Left lung (tissue), 10 donors: ENCODE measurements around the gene SCYGR2. TPM values are rescaled to one million over a fixed set of nuclear protein-coding genes. Genes with fewer than 3 reads are reported as not detected.

Experiments
- ATAC-seq: fragments of 200-7000 bp; cut with Tn5 transposase; one replicate; pipeline ENCODE4 v1.9.1; 2020; ENCODE audit warnings: moderate library complexity
- DNase-seq, 4 donors: peaks; one replicate each; pipeline ENCODE4 v3.0.0-alpha.2; 2013 to 2020
- H3K27ac ChIP-seq, 2 donors: fragments of 200-600 bp; sonication (generic) in 1 of 2; one replicate each; pipeline versions ENCODE4 v1.5.0 to v1.8.0; 2020 to 2021
- H3K27me3 ChIP-seq, 2 donors: fragments of 200-600 bp; sonication (generic) in 1 of 2; one replicate each; pipeline versions ENCODE4 v1.5.0 to v1.8.0; 2020 to 2021
- H3K36me3 ChIP-seq, 2 donors: fragments of 200-600 bp; sonication (generic) in 1 of 2; one replicate each; pipeline versions ENCODE4 v1.5.0 to v1.8.0; 2020 to 2021
- H3K4me1 ChIP-seq, 2 donors: fragments of 200-600 bp; one replicate each; pipeline ENCODE4 v1.8.0; 2021
- H3K4me3 ChIP-seq, 2 donors: fragments of 200-600 bp; sonication (generic) in 1 of 2; one replicate each; pipeline versions ENCODE4 v1.5.0 to v1.8.0; 2020 to 2021; ENCODE audit warnings: mild to moderate bottlenecking in 1 of 2
- H3K9me3 ChIP-seq, 2 donors: fragments of 200-600 bp; sonication (generic) in 1 of 2; one replicate each; pipeline versions ENCODE4 v1.5.0 to v1.8.0; 2020 to 2021
- intact Hi-C, 2 donors: fragments of 100-400 bp; cut with DNase I; formaldehyde crosslinking; loops; one replicate each; pipeline versions ENCODE4 v1.11.2 to v1.14.2; 2022
- polyA plus RNA-seq, 6 donors: library from polyadenylated mRNA; unstranded; fragments of 120-200 nt; gene quantifications; one replicate each; pipeline ENCODE4 v1.2.1, GENCODE V29; 2013; ENCODE audit not compliant: insufficient read length in 6 of 6
- total RNA-seq, 2 donors: library from RNA; stranded (reverse); fragmentation: NEBNext Ultra II Directional; extraction: Animal tissue kit (Norgen Biotek cat#: 25700); gene quantifications; one replicate each; pipeline ENCODE4 v1.2.1, GENCODE V29; 2021
- TF ChIP-seq, protein P1 (sequence below), 2 donors: fragments of 200-600 bp; sonication (generic) in 1 of 2; IDR thresholded peaks; one replicate each; pipeline versions ENCODE4 v1.5.0 to v1.8.0; 2021; ENCODE audit warnings: antibody characterized with exemption in 2 of 2
- donor health status: DM: no; HTN: yes; CAD: no.
- donor health status: DM: no; HTN: no; CAD: no.

SCYGR2 gene
- total and polyA plus RNA-seq, 8 donors = not detected

DNA sequence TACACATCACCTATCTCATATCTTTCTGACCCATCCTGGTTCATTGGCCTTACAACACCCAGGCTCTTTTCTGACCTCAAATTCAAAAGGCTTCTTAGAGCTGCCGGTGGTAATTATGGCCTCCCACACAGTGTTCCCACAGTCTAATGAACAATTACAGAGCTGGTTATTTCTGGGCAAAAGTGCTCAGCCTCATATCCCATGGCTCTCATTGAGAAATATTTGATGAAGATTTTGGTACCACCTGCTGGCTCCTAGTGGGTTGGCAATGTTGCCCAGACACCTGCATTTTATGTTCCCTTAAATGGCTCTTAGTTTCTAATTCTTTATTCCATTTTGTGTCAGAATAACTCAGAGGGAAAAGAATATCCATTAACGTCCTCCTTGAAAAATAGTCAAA, 20.1 kb upstream of the SCYGR2 start:
- Histone ChIP-seq H3K27me3 (no peaks in the 10 kb centered on the region), H3K36me3 (no peaks in the 10 kb centered on the region), H3K9me3 (peaks cover 0 to 16% of the 10 kb centered on the region in 2 donors), H3K27ac (no peak overlapping the region), H3K4me3 (no peak overlapping the region), H3K4me1 (no peaks in the 10 kb centered on the region)
- ATAC-seq = no peak
- DNase-seq = no peak
- TF ChIP-seq, protein P1, sequence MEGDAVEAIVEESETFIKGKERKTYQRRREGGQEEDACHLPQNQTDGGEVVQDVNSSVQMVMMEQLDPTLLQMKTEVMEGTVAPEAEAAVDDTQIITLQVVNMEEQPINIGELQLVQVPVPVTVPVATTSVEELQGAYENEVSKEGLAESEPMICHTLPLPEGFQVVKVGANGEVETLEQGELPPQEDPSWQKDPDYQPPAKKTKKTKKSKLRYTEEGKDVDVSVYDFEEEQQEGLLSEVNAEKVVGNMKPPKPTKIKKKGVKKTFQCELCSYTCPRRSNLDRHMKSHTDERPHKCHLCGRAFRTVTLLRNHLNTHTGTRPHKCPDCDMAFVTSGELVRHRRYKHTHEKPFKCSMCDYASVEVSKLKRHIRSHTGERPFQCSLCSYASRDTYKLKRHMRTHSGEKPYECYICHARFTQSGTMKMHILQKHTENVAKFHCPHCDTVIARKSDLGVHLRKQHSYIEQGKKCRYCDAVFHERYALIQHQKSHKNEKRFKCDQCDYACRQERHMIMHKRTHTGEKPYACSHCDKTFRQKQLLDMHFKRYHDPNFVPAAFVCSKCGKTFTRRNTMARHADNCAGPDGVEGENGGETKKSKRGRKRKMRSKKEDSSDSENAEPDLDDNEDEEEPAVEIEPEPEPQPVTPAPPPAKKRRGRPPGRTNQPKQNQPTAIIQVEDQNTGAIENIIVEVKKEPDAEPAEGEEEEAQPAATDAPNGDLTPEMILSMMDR (IDR thresholded peaks at IDR 0.05) = no peak
- intact Hi-C loops = no loop called here

DNA sequence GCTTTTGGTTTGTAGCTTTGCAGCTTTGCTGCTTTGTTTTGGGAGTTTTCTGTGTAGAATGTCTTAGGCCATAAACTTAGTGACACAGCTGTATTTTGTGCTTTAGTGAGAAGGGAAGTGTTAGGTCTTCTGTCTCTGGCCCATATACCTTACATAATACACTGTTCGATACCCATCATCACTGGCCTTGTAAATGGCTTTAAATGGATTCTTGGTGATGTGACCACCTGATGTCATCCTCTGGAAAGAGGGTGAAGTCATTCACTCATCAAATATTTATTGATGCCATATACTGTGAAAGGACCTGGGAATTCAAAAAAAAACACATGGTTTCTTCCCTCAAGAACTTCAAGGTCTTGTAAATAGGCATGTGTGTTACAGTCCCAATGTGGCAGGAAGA, 18.9 kb upstream of the SCYGR2 start:
- no peak overlapping the region for H3K4me3 ChIP-seq
- intact Hi-C loops = no loop called here
- peaks cover 0 to 16% of the 10 kb centered on the region in 2 donors for H3K9me3 ChIP-seq
- ATAC-seq = no peak
- H3K27me3 ChIP-seq = no peaks in the 10 kb centered on the region
- H3K36me3 ChIP-seq = no peaks in the 10 kb centered on the region
- no peak for DNase-seq
- H3K4me1 ChIP-seq = no peaks in the 10 kb centered on the region
- no peak overlapping the region for H3K27ac ChIP-seq
- TF ChIP-seq, protein P1 (IDR thresholded peaks at IDR 0.05) = no peak

DNA sequence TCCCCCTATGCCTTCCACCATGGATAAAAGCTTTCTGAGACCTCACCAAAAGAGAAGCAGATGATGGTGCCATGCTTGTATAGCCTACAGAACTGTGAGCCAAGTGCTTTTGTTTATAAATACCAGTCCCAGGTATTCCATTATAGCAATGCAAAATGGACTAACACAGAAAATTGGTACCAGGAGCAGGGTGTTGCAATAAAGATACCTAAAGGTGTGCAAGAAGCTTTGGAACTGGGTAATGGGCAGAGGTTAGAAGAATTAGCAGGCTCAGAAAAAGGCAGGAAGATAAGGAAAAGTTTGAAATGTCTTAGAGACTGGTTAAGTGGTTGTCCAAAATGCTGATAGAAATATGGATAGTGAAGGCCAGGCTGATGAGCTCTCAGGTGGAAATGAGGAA, 16.3 kb upstream of the SCYGR2 start:
- H3K9me3 ChIP-seq = peaks cover 0 to 16% of the 10 kb centered on the region in 2 donors
- H3K27ac ChIP-seq = no peak overlapping the region
- no peak for DNase-seq
- H3K4me3 ChIP-seq = no peak overlapping the region
- ATAC-seq = no peak
- TF ChIP-seq, protein P1 (IDR thresholded peaks at IDR 0.05) = no peak
- H3K4me1 ChIP-seq = no peaks in the 10 kb centered on the region
- no peaks in the 10 kb centered on the region for H3K27me3 ChIP-seq
- no peaks in the 10 kb centered on the region for H3K36me3 ChIP-seq
- intact Hi-C loops = no loop called here

DNA sequence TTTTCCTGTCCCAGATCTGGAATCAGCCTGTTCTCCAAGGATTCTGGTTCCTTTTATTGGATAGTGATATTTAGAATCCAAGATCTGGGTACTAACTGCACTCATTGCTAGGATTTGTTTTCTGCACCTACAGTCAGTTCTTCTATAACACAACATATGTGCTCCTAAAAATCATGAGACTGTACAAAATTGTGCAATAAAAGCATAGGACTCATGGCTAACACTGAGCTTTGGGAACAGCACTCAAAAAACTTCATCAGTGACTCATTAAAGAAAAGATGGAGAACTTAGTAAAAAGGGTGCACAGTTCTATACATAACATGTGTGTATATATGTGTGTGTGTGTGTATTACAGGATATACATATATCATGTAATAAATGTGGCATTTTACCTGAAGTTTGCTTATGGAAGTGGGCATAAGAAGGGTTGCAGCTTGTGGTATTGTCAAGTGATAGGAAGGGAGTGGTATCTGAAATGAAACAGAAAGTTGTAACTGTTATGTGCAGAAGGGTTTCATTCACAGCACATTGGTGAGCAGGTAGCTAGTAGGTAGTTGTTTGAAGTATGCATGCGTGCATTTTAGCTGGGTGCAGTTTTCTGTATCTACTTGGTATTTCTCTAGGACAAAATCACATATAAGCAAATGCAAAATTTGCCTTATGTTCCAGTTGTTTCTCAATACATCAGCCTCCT, 5.9 kb upstream of the SCYGR2 start:
- Histone ChIP-seq H3K9me3 (peaks cover 0 to 6% of the 10 kb centered on the region in 2 donors), H3K36me3 (no peaks in the 10 kb centered on the region), H3K27ac (no peak overlapping the region), H3K4me1 (no peaks in the 10 kb centered on the region), H3K27me3 (peaks cover 0 to 8% of the 10 kb centered on the region in 2 donors), H3K4me3 (no peak overlapping the region)
- intact Hi-C loops = no loop called here
- TF ChIP-seq, protein P1 (IDR thresholded peaks at IDR 0.05) = no peak
- DNase-seq = no peak
- no peak for ATAC-seq

DNA sequence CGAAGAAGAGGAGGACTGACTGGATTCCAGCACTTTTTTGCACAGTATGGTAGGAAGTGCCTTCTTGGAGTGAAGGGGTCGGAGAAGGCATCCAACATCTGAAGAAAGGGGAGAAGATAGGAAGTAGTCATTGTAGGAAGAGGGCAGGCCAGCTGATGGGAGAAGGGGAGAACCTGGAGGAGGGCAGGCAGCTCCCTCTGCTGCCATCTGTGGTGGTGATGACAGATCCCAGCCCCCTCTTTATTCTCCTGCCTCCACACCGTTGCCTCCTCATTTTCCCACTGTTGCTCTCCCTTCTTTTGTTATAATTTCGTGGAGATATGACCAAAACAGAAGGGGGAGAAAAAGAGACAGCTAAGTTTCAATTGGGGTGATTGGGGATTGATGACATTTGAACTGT, 2.9 kb upstream of the SCYGR2 start:
- Histone ChIP-seq H3K36me3 (no peaks in the 10 kb centered on the region), H3K9me3 (no peaks in the 10 kb centered on the region), H3K4me1 (no peaks in the 10 kb centered on the region), H3K27ac (no peak overlapping the region), H3K4me3 (no peak overlapping the region), H3K27me3 (peaks cover 0 to 8% of the 10 kb centered on the region in 2 donors)
- TF ChIP-seq, protein P1 (IDR thresholded peaks at IDR 0.05) = no peak
- intact Hi-C loops = no loop called here
- ATAC-seq (no peak), DNase-seq (no peak)
